ENCODE results near the gene RCOR2. TPM values are rescaled to one million over a fixed set of nuclear protein-coding genes. Genes with fewer than 3 reads are reported as not detected.

Gene RCOR2
- total RNA-seq, 1 donor from 2014 or later, result 18.8 TPM

DNA sequence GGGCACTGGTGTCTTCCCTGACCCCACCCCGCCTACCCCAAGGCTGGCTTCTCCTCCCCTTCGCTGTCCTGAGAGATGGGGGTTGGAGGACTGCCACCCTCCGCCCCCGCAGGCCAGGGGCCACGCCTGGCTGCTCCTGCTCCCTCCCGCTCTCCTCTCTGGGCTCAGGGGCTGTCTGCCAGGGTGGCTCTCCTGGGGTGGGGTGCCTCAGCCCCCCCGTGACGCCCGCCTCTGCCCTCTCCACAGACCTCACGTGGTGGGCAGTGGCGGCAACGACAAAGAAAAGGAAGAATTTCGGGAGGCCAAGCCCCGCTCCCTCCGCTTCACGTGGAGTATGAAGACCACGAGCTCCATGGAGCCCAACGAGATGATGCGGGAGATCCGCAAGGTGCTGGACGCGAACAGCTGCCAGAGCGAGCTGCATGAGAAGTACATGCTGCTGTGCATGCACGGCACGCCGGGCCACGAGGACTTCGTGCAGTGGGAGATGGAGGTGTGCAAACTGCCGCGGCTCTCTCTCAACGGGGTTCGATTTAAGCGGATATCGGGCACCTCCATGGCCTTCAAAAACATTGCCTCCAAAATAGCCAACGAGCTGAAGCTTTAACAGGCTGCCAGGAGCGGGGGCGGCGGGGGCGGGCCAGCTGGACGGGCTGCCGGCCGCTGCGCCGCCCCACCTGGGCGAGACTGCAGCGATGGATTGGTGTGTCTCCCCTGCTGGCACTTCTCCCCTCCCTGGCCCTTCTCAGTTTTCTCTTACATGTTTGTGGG, 8.1 kb downstream of the RCOR2 start:
- H3K27ac ChIP-seq (ENCODE audit: low read depth, low read length), result no peak overlapping the region
- no peaks in the 10 kb centered on the region for H3K79me2 ChIP-seq (ENCODE audit: insufficient read depth, low read length)
- Mint-ChIP-seq H3K27ac (ENCODE audit: unreplicated experiment) (no peak overlapping the region), H3K36me3 (ENCODE audit: low read depth, unreplicated experiment) (peaks cover under 1% of the 10 kb centered on the region), H3K4me3 (ENCODE audit: unreplicated experiment) (no peak overlapping the region), H3K27me3 (ENCODE audit: low read depth, unreplicated experiment) (no peaks in the 10 kb centered on the region), H3K4me1 (ENCODE audit: low read depth, unreplicated experiment) (peaks cover 7% of the 10 kb centered on the region), H3K9me3 (ENCODE audit: unreplicated experiment) (no peaks in the 10 kb centered on the region)
- H3K9ac ChIP-seq (ENCODE audit: low read length), result no peak overlapping the region
- no peak overlapping the region for H3K4me3 ChIP-seq (ENCODE audit: insufficient read depth, low read depth, low read length)
- H3K4me1 ChIP-seq (ENCODE audit: insufficient read depth, low read length), result no peaks in the 10 kb centered on the region
- H3K9me3 ChIP-seq (ENCODE audit: insufficient read depth, low read depth, low read length), result no peaks in the 10 kb centered on the region
- no peaks in the 10 kb centered on the region for H3K27me3 ChIP-seq (ENCODE audit: insufficient read depth, low read length)
- no peak overlapping the region for H2AFZ ChIP-seq (ENCODE audit: low read depth, low read length)
- no peak for DNase-seq (ENCODE audit: low read depth)
- FAIRE-seq, result no peak
- H4K20me1 ChIP-seq (ENCODE audit: insufficient read depth, low read length), result peaks cover 25% of the 10 kb centered on the region
- TF ChIP-seq CTCF (IDR thresholded peaks at IDR 0.05; ENCODE audit: insufficient read depth, low read depth, low read length), result no peak
- TF ChIP-seq EZH2 (IDR thresholded peaks at IDR 0.05; ENCODE audit: insufficient read depth, low read length), result no peak
- H3K36me3 ChIP-seq (ENCODE audit: insufficient read depth, low read length), result peaks cover 5% of the 10 kb centered on the region
- H3K4me2 ChIP-seq (ENCODE audit: low read length), result no peak overlapping the region

- Mint-ChIP-seq H3K4me1 (ENCODE audit: low read depth, unreplicated experiment) (peaks cover 14% of the 10 kb centered on the region), H3K27me3 (ENCODE audit: low read depth, unreplicated experiment) (no peaks in the 10 kb centered on the region), H3K4me3 (ENCODE audit: unreplicated experiment) (no peak overlapping the region), H3K27ac (ENCODE audit: unreplicated experiment) (no peak overlapping the region), H3K36me3 (ENCODE audit: low read depth, unreplicated experiment) (peaks cover 3% of the 10 kb centered on the region), H3K9me3 (ENCODE audit: unreplicated experiment) (no peaks in the 10 kb centered on the region)
- Histone ChIP-seq H3K36me3 (ENCODE audit: insufficient read depth, low read length) (peaks cover 5% of the 10 kb centered on the region), H3K4me1 (ENCODE audit: insufficient read depth, low read length) (no peaks in the 10 kb centered on the region), H3K27ac (ENCODE audit: low read depth, low read length) (no peak overlapping the region), H3K9me3 (ENCODE audit: insufficient read depth, low read depth, low read length) (no peaks in the 10 kb centered on the region), H3K79me2 (ENCODE audit: insufficient read depth, low read length) (no peaks in the 10 kb centered on the region), H2AFZ (ENCODE audit: low read depth, low read length) (no peak overlapping the region), H3K27me3 (ENCODE audit: insufficient read depth, low read length) (no peaks in the 10 kb centered on the region), H3K4me2 (ENCODE audit: low read length) (no peak overlapping the region), H4K20me1 (ENCODE audit: insufficient read depth, low read length) (peaks cover 29% of the 10 kb centered on the region), H3K4me3 (ENCODE audit: insufficient read depth, low read depth, low read length) (no peak overlapping the region), H3K9ac (ENCODE audit: low read length) (no peak overlapping the region)
- DNase-seq (ENCODE audit: low read depth) (no peak), FAIRE-seq (no peak)
- TF ChIP-seq CTCF (IDR thresholded peaks at IDR 0.05; ENCODE audit: insufficient read depth, low read depth, low read length) (no peak), EZH2 (IDR thresholded peaks at IDR 0.05; ENCODE audit: insufficient read depth, low read length) (no peak)
These were observed 9.0 kb downstream of the RCOR2 start for GRCh38 chr11:63907808-63908530.

All from astrocyte (in vitro differentiated cells and primary cell).